Heart right ventricle (tissue), 16 donors: ENCODE results near the gene IFNA17. TPM values are rescaled to one million over a fixed set of nuclear protein-coding genes. Genes with fewer than 3 reads are reported as not detected.
A peak's percentile ranks its signal among the peaks of the same experiment; 100 is the strongest.

Source experiments
- ATAC-seq, 8 donors: fragments of 200-7000 bp; cut with Tn5 transposase; one replicate each; pipeline ENCODE4 v1.9.1; 2020; ENCODE audit warnings: mild to moderate bottlenecking in 8 of 8, moderate library complexity in 8 of 8, moderate number of reproducible peaks in 1 of 8
- DNase-seq, 2 donors: peaks; one replicate each; pipeline ENCODE4 v3.0.0-alpha.2; 2020
- H3K27ac ChIP-seq, 10 donors: fragments of 200-600 bp; sonication (generic) in 2 of 10; one replicate each; pipeline versions ENCODE4 v1.5.0 to v1.8.0; 2020 to 2022; ENCODE audit warnings: mild to moderate bottlenecking in 3 of 10
- H3K27me3 ChIP-seq, 7 donors: fragments of 200-600 bp; one replicate each; pipeline ENCODE4 v1.8.0; 2021 to 2022; ENCODE audit warnings: mild to moderate bottlenecking in 2 of 7
- H3K36me3 ChIP-seq, 9 donors: fragments of 200-600 bp; sonication (generic) in 1 of 9; one replicate each; pipeline versions ENCODE4 v1.5.0 to v1.8.0; 2020 to 2022; ENCODE audit warnings: mild to moderate bottlenecking in 2 of 9
- H3K4me1 ChIP-seq, 9 donors: fragments of 200-600 bp; sonication (generic) in 1 of 9; one replicate each; pipeline versions ENCODE4 v1.5.0 to v1.8.0; 2020 to 2022; ENCODE audit warnings: mild to moderate bottlenecking in 4 of 9
- H3K4me3 ChIP-seq, 10 donors: fragments of 200-600 bp; sonication (generic) in 2 of 10; one replicate each; pipeline versions ENCODE4 v1.5.0 to v1.8.0; 2020 to 2022; ENCODE audit warnings: mild to moderate bottlenecking in 7 of 10, moderate library complexity in 2 of 10
- H3K9me3 ChIP-seq, 11 donors: fragments of 200-600 bp in 10 of 11; sonication (generic) in 2 of 11; one replicate each; pipeline versions ENCODE4 v1.5.0 to v1.8.0; 2013 to 2022; ENCODE audit warnings: mild to moderate bottlenecking in 2 of 11, control low read depth in 1 of 11, moderate library complexity in 1 of 11
- WGBS, 2 donors: extraction: QIAGEN DNeasy Blood & Tissue Kit; methylation state at CpG; one replicate each; pipeline ENCODE4 v1.1.7; 2013; ENCODE audit warnings: inconsistent platforms in 1 of 2; 5-methylcytosine and 5-hydroxymethylcytosine counted together
- intact Hi-C, 10 donors: fragments of 100-400 bp; cut with DNase I; formaldehyde crosslinking; loops; one replicate each; pipeline versions ENCODE4 v1.11.1 to v1.14.2; 2022
- polyA plus RNA-seq, 2 donors: library from polyadenylated mRNA; stranded (reverse); fragments of 200-250 nt; gene quantifications; one replicate each; pipeline ENCODE4 v1.2.3, GENCODE V29; 2013
- total RNA-seq, 10 donors: library from RNA; stranded (reverse); fragmentation: NEBNext Ultra II Directional in 3 of 10; extraction: Animal tissue kit (Norgen Biotek cat#: 25700) in 3 of 10; gene quantifications; one replicate each; pipeline versions ENCODE4 v1.2.1 to v1.2.4, GENCODE V29; 2021 to 2023
- TF ChIP-seq, protein P1 (sequence below), 9 donors: fragments of 200-600 bp; sonication (generic) in 2 of 9; IDR thresholded peaks; one replicate each; pipeline versions ENCODE4 v1.5.0 to v1.8.0; 2021 to 2022; ENCODE audit warnings: antibody characterized with exemption in 9 of 9, mild to moderate bottlenecking in 5 of 9, moderate library complexity in 1 of 9
- donor health status: Arrhythmogenic right ventricular cardiomyopathy.
- donor health status: ischemic (EF 13 %, LVEDD 7.1; RV severe dilation, severe dysfunction).
- donor health status: healthy with polysubstance abuse.
- donor health status: DM: no; HTN: yes; CAD: no.
- donor health status: DM: no; HTN: no; CAD: no.
- donor health status: ischemic (EF 25% LVEDD 6.9; RV normal size, moderate dysfunction).
- donor health status: ischemic (EF 25% LVEDD 5.7; RV mildly dilated, moderate dysfunction).
- donor health status: healthy.
- donor health status: DM: yes; HTN: yes; CAD: no.
- donor health status: Ischemic cardiomyopathy.
- donor health status: ischemic (EF 35%, LVEDD 5.7; RV mildly dilated, moderate dysfunction).
- donor health status: nonischemic (EF 11% LVEDD 7.7; RV severe dilation, severe dysfunction).
- donor health status: DM: yes; HTN: yes; CAD: no.
- donor health status: PGD.
- donor health status: ischemic (EF 29% LVEDD 5.4; RV normal size, mild dysfunction).
- donor health status: nonischemic (EF 23%, LVEDD 6.1; RV moderate dilation, normal function).

Gene IFNA17
- total and polyA plus RNA-seq, 12 donors: not detected

DNA sequence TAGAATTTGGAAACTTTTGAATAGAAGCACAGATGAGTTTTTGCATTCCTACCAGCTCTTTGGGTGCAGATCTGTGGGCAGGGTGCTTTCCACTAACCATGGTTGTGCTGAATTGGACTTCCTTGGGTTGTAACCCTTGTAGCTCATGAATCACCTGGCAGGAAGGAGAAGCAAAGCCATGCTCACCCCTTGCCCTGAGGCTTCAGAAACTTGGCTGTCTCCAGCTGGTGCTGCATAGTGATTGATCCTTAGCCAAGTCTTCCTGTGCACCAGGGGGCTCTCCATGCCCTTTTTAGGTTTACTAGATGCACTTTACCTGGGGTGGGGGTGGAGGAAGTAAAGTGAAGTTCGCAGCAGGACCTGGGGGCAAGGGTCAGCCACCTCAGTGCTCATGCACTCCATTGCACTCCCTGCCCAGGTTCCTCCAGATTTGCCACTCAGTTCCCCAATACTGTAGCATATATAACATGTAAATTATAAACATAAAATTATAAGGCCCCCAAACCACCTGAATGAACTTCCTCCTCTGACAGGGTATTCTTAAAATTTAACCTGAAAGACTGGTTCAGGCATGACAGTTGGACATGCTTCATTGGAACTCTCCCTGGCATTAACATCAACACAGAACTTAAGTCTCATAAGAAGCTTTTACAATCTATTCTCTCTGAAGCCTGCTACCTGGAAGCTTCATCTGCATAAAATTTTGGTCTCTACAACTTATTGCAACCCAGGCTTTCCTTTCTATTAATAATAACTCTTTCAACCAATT, 37.6 kb upstream of the IFNA17 start:
- WGBS, 2 donors: 20 to 34% methylated on average over 1 of the region's 1 CpG
- Histone ChIP-seq H3K4me1 (no peaks in the 10 kb centered on the region), H3K27ac (no peak overlapping the region), H3K27me3 (peaks cover 0 to 31% (median 6%) of the 10 kb centered on the region in 7 donors), H3K4me3 (no peak overlapping the region), H3K36me3 (no peaks in the 10 kb centered on the region), H3K9me3 (peaks cover 0 to 5% (median 0%) of the 10 kb centered on the region in 11 donors)
- intact Hi-C loops: no loop called here
- ATAC-seq: no peak
- TF ChIP-seq, protein P1, sequence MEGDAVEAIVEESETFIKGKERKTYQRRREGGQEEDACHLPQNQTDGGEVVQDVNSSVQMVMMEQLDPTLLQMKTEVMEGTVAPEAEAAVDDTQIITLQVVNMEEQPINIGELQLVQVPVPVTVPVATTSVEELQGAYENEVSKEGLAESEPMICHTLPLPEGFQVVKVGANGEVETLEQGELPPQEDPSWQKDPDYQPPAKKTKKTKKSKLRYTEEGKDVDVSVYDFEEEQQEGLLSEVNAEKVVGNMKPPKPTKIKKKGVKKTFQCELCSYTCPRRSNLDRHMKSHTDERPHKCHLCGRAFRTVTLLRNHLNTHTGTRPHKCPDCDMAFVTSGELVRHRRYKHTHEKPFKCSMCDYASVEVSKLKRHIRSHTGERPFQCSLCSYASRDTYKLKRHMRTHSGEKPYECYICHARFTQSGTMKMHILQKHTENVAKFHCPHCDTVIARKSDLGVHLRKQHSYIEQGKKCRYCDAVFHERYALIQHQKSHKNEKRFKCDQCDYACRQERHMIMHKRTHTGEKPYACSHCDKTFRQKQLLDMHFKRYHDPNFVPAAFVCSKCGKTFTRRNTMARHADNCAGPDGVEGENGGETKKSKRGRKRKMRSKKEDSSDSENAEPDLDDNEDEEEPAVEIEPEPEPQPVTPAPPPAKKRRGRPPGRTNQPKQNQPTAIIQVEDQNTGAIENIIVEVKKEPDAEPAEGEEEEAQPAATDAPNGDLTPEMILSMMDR (IDR thresholded peaks at IDR 0.05): no peak
- DNase-seq: no peak

DNA sequence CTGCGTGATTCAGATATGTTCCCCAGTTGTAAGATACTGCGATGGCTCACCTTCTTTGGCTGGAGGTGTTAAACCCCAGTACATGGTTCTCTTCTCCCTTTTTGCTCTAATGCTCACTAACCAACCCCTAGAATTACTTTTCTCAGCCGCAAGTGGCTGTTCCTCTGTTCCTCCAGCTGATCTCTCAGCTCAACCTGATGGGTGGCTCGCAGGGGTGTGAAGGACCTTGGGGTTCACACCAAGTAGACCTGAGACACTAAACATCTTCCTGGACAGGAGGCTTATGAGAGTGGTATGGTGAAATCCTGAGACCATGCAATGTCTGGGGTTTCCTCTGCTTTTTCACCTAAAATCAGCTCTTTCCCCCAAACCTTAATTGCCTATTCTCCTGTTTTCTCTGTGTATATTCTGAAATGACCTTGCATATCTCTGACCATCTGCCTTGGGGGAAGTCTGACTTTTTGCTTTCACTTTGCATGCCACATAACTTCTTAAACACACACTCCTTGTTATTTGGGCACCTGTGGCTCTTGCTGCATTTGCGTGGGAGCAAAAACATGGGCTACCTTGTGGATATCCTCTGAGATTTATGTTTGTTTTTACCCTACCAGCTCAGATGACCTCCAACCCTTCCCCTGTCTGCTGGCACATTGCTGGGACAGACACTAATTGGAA, 27.7 kb upstream of the IFNA17 start:
- Histone ChIP-seq H3K36me3 (no peaks in the 10 kb centered on the region), H3K4me3 (no peak overlapping the region), H3K4me1 (peaks cover 0 to 20% (median 4%) of the 10 kb centered on the region in 9 donors), H3K9me3 (peaks cover 0 to 4% (median 0%) of the 10 kb centered on the region in 11 donors), H3K27me3 (peaks cover 0 to 15% (median 8%) of the 10 kb centered on the region in 7 donors), H3K27ac (no peak overlapping the region)
- TF ChIP-seq, protein P1 (IDR thresholded peaks at IDR 0.05): no peak
- no peak for ATAC-seq
- no peak for DNase-seq
- WGBS, 2 donors: 79 to 86% methylated on average over 5 of the region's 5 CpGs
- intact Hi-C loops: loop anchor here in 1 of 10 donors (10.0 kb wide), 1 partner anchor 529 kb away; no protein-coding TSS in a partner anchor

DNA sequence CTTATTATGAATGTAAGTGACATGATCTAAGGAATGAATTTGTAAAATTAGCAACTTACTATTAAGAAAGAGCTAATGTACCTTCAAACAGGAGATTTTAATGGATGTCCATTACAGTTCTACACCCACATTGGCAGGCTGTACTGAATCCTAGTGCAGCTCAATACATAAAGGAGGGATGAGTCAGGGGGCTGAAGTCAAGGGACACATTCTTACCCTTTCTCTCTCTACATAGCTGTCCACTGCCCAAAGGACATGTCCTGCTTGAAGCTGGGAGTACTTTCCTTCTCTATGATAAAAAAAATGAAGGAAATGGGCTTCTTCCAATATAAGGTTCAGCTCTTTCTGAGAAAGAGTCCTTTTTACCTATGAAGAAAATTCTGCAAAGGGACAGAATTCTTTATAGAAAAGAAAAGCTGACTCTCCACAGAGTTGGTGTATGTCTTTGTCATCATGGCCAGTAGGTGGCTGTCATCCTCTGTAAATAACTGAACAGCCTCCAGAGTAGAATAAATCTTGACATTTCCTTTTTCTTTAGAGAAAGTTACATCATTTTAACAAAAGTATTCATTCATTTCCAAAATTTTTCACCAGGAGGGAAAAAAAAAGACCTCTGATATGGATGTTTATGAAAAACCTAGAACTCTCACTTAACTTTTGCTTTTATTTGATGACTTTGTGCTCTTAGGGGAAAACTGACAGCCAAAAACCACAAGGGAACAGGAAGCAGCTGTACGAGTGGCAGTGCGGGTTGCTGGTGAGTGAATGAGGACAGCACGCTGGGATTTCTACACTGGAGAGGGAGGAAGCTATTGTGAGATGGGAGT, 24.9 kb upstream of the IFNA17 start:
- Histone ChIP-seq H3K4me1 (peaks cover 0 to 20% (median 4%) of the 10 kb centered on the region in 9 donors), H3K9me3 (no peaks in the 10 kb centered on the region), H3K4me3 (peak overlapping the region in 1 of 10 donors; percentile 5), H3K36me3 (no peaks in the 10 kb centered on the region), H3K27me3 (peaks cover 0 to 41% (median 8%) of the 10 kb centered on the region in 7 donors), H3K27ac (no peak overlapping the region)
- ATAC-seq (peak in 7 of 8 donors; percentile 64 to 87 (median 74)), DNase-seq (peak in 1 of 2 donors; percentile 32)
- TF ChIP-seq, protein P1 (IDR thresholded peaks at IDR 0.05): peak in 7 of 9 donors; percentile 39 to 62 (median 50)
- intact Hi-C loops: loop anchor here in 2 of 10 donors (5.0 to 10.0 kb wide), 2 partner anchors 532 to 534 kb away; no protein-coding TSS in a partner anchor
- WGBS, 2 donors: 0 to 6% methylated on average over 3 of the region's 3 CpGs

DNA sequence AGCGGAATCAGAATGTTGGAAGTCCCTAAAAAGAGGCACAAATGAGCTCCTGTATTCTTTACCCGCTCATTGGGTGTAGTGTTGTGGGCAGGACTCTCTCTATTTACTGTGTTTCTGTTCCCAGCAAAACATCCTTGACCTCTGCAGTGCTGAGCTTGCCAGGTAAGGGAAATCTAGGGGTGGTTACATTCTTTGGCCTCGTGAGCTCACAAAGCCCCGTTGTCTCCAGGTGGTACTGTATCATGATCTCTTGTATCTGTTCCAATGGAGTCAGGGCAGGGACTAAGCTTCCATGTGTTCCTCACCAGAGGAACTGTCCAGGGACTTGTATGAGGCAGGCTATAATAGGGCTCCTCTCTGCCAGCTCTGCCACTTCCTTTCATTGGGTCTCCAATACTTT, 23.6 kb upstream of the IFNA17 start:
- intact Hi-C loops: loop anchor here in 2 of 10 donors (5.0 to 10.0 kb wide), 2 partner anchors 533 to 536 kb away; no protein-coding TSS in a partner anchor
- no peaks in the 10 kb centered on the region for H3K36me3 ChIP-seq
- H3K4me1 ChIP-seq: peaks cover 0 to 20% (median 4%) of the 10 kb centered on the region in 9 donors
- H3K9me3 ChIP-seq: no peaks in the 10 kb centered on the region
- no peak for ATAC-seq
- H3K4me3 ChIP-seq: no peak overlapping the region
- WGBS, 2 donors: 64 to 66% methylated on average over 4 of the region's 4 CpGs
- H3K27me3 ChIP-seq: peaks cover 0 to 46% (median 7%) of the 10 kb centered on the region in 7 donors
- no peak for DNase-seq
- TF ChIP-seq, protein P1 (IDR thresholded peaks at IDR 0.05): no peak
- no peak overlapping the region for H3K27ac ChIP-seq
